ENCODE data around the gene GJA8.
"Not testable (repeated sequence)": the region's sequence is repeated elsewhere in the genome, so short reads cannot be mapped to it uniquely, and the experiment has no call there.

Gene GJA8

GRCh38 chr1:147907786-147908509 is 5.4 kb downstream of the GJA8 start:
- no peak for TF ChIP-seq CTCF (IDR thresholded peaks at IDR 0.05; ENCODE audit: low read depth, low read length)
- H3K4me3 ChIP-seq (ENCODE audit: low read depth, low read length), result no peak overlapping the region

- H3K4me3 ChIP-seq (ENCODE audit: low read depth, low read length), result no peak overlapping the region
Observed at GRCh38 chr1:147912553-147912952, 10.0 kb downstream of the GJA8 start.

GRCh38 chr1:147913362-147913942 is 10.9 kb downstream of the GJA8 start:
- H3K4me3 ChIP-seq (ENCODE audit: low read depth, low read length), result no peak overlapping the region
- no peak for TF ChIP-seq CTCF (IDR thresholded peaks at IDR 0.05; ENCODE audit: low read depth, low read length)

More at GRCh38 chr1:147912553-147912952, 10.0 kb downstream of the GJA8 start:
- no peak for TF ChIP-seq CTCF (IDR thresholded peaks at IDR 0.05; ENCODE audit: low read depth, low read length)

GRCh38 chr1:147919896-147920295 is 17.3 kb downstream of the GJA8 start:
- TF ChIP-seq CTCF (IDR thresholded peaks at IDR 0.05; ENCODE audit: low read depth, low read length), result no peak

GRCh38 chr1:147924813-147925212 is 22.2 kb downstream of the GJA8 start:
- no peak for TF ChIP-seq CTCF (IDR thresholded peaks at IDR 0.05; ENCODE audit: low read depth, low read length)
- no peak overlapping the region for H3K4me3 ChIP-seq (ENCODE audit: low read depth, low read length)

More at GRCh38 chr1:147919896-147920295, 17.3 kb downstream of the GJA8 start:
- H3K4me3 ChIP-seq (ENCODE audit: low read depth, low read length), result no peak overlapping the region

- H3K4me3 ChIP-seq (ENCODE audit: low read depth, low read length), result not testable (repeated sequence)
Observed at GRCh38 chr1:147927215-147927614, 24.6 kb downstream of the GJA8 start.

GRCh38 chr1:147927689-147928088 is 25.1 kb downstream of the GJA8 start:
- not testable (repeated sequence) for H3K4me3 ChIP-seq (ENCODE audit: low read depth, low read length)

GRCh38 chr1:147928236-147929132 is 25.9 kb downstream of the GJA8 start, which contains the start of gene GPR89B:
Gene GPR89B, plus strand, starts transcription at chr1:147928420. Its CDS starts 117 bp downstream, at chr1:147928537.
- peak within 1 kb of the TSS; percentile 78 for H3K4me3 ChIP-seq (ENCODE audit: low read depth, low read length)

- not testable (repeated sequence) for H3K4me3 ChIP-seq (ENCODE audit: low read depth, low read length)
Observed at GRCh38 chr1:147931137-147931536, 28.5 kb downstream of the GJA8 start.

- not testable (repeated sequence) for H3K4me3 ChIP-seq (ENCODE audit: low read depth, low read length)
Observed at GRCh38 chr1:147935296-147935695, 32.7 kb downstream of the GJA8 start.

- H3K4me3 ChIP-seq (ENCODE audit: low read depth, low read length), result not testable (repeated sequence)
Observed at GRCh38 chr1:147940456-147940855, 37.9 kb downstream of the GJA8 start.

GRCh38 chr1:147942563-147942962 is 40.0 kb downstream of the GJA8 start:
- H3K4me3 ChIP-seq (ENCODE audit: low read depth, low read length), result not testable (repeated sequence)

GRCh38 chr1:147949517-147949916 is 46.9 kb downstream of the GJA8 start:
- not testable (repeated sequence) for H3K4me3 ChIP-seq (ENCODE audit: low read depth, low read length)

All from WI38 (cell line).